AG04450 (cell line): ENCODE results near the gene DUSP12. TPM values are rescaled to one million over a fixed set of nuclear protein-coding genes. Genes with fewer than 3 reads are reported as not detected.
A peak's percentile ranks its signal among the peaks of the same experiment; 100 is the strongest.

Experiments
- CTCF ChIA-PET: fragments of 300-600, 350-600 bp; formaldehyde crosslinking; extraction: SDS; loops from one replicate; lab custom pipeline; 2022; ENCODE audit warnings: antibody characterized with exemption, inconsistent platforms; lab: Charles Lee
- POLR2A ChIA-PET: fragments of 350-600 bp; formaldehyde crosslinking; extraction: SDS; loops from one replicate; lab custom pipeline; 2021; ENCODE audit warnings: antibody characterized with exemption, inconsistent platforms; lab: Yijun Ruan, JAX
- DNase-seq: peaks from one replicate; pipeline ENCODE4 v3.0.0-alpha.2; 2011; ENCODE audit warnings: low read depth, low spot score
- H3K27ac ChIP-seq: one replicate; pipeline ENCODE4 v1.5.1; 2012; ENCODE audit warnings: low read depth, low read length, control low read depth
- H3K27me3 ChIP-seq: one replicate; pipeline ENCODE4 v1.6.0; 2012; ENCODE audit warnings: low read length; ENCODE audit not compliant: control insufficient read depth, insufficient read depth
- H3K4me3 ChIP-seq: 2 replicates; pipeline ENCODE4 v1.5.1; 2011; ENCODE audit warnings: mild to moderate bottlenecking, low read depth, low read length, control low read depth
- H3K9me3 ChIP-seq: 2 replicates; pipeline ENCODE4 v1.5.1; 2012; ENCODE audit warnings: low read length; ENCODE audit not compliant: control insufficient read depth, insufficient read depth
- polyA plus RNA-seq: library from polyadenylated mRNA; depleted of rRNA; stranded (reverse); fragments of >200 nt; gene quantifications from 2 replicates; pipeline ENCODE4 v1.2.3, GENCODE V29; 2011
- TF ChIP-seq, protein P1 (sequence below): IDR thresholded peaks from 2 replicates; pipeline ENCODE4 v1.5.1; 2011; ENCODE audit warnings: low read depth, low read length, control low read depth, inconsistent platforms

The DUSP12 gene
- polyA plus RNA-seq, 1 experiment = 41.1 TPM

DNA sequence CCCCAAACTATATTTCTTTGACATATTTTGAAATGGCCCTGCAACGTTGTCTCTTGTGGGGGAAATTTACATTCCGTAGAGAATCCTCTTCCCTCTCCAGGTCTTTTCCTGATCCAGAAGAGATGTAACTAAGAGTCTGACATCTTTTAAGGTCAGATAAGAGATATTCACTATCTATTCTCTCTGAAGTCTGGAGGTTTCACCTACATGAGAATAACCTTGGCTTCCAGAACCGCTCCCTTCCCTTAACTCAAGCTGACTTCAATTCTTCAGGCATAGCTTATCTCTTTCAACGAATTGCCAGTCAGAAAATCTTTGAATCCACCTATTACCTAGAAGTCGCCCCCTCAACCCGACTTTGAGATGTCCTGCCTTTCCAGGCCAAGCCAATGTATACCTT is 18.3 kb upstream of the DUSP12 start:
- ChIA-PET POLR2A (no interaction called here), CTCF (interaction anchor here (3.2 kb wide), 1 partner anchor 11 kb away, joined by 25 read pairs; no protein-coding TSS in a partner anchor)
- H3K4me3 ChIP-seq = no peak overlapping the region
- no peaks in the 10 kb centered on the region for H3K9me3 ChIP-seq
- TF ChIP-seq, protein P1, sequence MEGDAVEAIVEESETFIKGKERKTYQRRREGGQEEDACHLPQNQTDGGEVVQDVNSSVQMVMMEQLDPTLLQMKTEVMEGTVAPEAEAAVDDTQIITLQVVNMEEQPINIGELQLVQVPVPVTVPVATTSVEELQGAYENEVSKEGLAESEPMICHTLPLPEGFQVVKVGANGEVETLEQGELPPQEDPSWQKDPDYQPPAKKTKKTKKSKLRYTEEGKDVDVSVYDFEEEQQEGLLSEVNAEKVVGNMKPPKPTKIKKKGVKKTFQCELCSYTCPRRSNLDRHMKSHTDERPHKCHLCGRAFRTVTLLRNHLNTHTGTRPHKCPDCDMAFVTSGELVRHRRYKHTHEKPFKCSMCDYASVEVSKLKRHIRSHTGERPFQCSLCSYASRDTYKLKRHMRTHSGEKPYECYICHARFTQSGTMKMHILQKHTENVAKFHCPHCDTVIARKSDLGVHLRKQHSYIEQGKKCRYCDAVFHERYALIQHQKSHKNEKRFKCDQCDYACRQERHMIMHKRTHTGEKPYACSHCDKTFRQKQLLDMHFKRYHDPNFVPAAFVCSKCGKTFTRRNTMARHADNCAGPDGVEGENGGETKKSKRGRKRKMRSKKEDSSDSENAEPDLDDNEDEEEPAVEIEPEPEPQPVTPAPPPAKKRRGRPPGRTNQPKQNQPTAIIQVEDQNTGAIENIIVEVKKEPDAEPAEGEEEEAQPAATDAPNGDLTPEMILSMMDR = no peak
- H3K27ac ChIP-seq = no peak overlapping the region
- no peaks in the 10 kb centered on the region for H3K27me3 ChIP-seq
- no peak for DNase-seq

DNA sequence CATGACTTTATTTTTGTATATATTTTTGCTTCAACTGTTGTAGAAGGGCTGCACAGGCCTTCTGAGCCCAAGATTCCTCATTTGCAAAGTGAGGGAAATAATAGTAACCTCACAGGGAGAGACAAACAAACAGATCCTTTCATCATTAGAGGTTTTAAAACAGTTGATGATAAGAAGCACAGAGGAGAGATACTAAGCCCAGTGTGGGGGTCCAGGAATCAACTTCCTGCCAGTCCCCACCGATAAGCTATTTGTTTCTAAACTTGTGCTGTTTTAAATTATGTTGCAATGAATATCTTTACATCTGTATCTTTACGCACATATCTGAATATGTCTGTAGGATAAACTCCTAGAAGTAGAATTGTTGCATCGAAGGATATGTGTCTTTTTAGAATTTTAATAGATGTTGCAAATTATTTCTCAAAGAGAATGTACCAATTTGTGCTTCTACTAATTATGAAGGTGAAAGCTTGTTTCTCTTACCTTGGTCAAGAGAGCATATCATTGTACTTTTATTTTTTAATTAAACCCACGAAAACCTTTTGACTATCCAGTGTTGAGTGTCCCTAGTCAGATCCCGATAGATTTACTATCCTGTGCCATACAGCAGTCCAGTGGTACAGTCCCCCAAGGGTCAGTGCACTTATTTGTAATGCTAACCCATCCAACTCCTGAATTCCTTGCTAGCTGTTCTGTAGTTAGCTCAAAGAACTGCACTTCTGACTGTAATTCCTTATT is 17.4 kb upstream of the DUSP12 start:
- TF ChIP-seq, protein P1 = no peak
- ChIA-PET CTCF (interaction anchor here (1.0 to 3.2 kb wide), 4 partner anchors 10 to 245 kb away, joined by 3 to 25 read pairs (median 4); partner anchors contain the start of gene DUSP12), POLR2A (no interaction called here)
- Histone ChIP-seq H3K27me3 (no peaks in the 10 kb centered on the region), H3K4me3 (no peak overlapping the region), H3K9me3 (no peaks in the 10 kb centered on the region), H3K27ac (no peak overlapping the region)
- DNase-seq = no peak

DNA sequence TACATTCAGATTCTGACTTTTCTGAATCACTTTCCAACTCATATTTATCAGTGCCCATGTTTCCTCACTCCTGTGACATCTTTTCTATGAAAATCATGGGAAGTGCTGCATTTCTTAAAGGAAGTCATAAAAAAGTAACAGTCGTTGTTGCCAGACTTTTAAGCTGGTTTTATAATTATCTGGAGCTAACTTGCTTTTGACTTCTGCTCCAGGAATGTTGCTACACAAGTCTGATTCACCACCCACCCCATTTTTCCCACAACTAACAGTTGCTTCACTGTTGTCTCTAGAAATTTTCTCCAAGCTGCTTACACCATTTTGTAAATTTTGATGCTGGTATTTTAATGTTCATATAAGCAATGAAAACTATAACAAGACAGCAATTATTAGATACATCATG is 16.1 kb upstream of the DUSP12 start:
- ChIA-PET POLR2A (no interaction called here), CTCF (interaction anchor here (0.8 to 3.2 kb wide), 5 partner anchors 8 to 543 kb away, joined by 4 to 25 read pairs (median 6); partner anchors contain the start of gene DUSP12)
- TF ChIP-seq, protein P1 = no peak
- H3K4me3 ChIP-seq = no peak overlapping the region
- H3K9me3 ChIP-seq = no peaks in the 10 kb centered on the region
- peak; percentile 61 for DNase-seq
- H3K27me3 ChIP-seq = no peaks in the 10 kb centered on the region
- H3K27ac ChIP-seq = no peak overlapping the region

DNA sequence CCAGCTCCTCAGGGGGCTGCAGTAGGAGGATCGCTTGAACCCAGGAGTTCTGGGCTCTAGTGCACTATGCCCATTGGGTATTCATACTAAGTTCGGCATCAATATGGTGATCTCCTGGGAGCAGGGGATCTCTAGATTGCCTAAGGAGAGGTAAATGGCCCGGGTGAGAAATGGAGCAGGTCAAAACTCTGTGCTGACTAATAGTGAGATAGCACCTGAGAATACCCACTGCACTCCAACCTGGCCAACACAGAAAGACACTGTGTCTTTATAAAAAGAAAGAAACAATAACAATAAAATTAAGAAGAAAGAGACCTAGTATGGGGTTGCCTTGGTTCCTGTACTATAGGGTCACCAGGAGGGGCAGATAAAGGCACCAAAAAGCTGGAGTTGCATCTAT is 13.7 kb upstream of the DUSP12 start:
- no peak for DNase-seq
- Histone ChIP-seq H3K9me3 (no peaks in the 10 kb centered on the region), H3K27me3 (no peaks in the 10 kb centered on the region), H3K27ac (no peak overlapping the region), H3K4me3 (no peak overlapping the region)
- POLR2A ChIA-PET = interaction anchor here (1.1 to 1.4 kb wide), 2 partner anchors 10 to 14 kb away, joined by 3 to 5 read pairs; partner anchors contain the start of gene DUSP12
- TF ChIP-seq, protein P1 = no peak
- CTCF ChIA-PET = interaction anchor here (1.3 to 7.6 kb wide), 3 partner anchors 8 to 249 kb away, joined by 4 to 92 read pairs (median 5); partner anchors contain the start of gene DUSP12
